ENCODE results near the gene HDAC9. TPM values are rescaled to one million over a fixed set of nuclear protein-coding genes. Genes with fewer than 3 reads are reported as not detected.

The HDAC9 gene
- total and polyA plus RNA-seq, 2 of the 13 experiments (the other 11 are each of a cell fraction or from before 2014, with no cell fraction given): 0.05 to 0.07 TPM

DNA sequence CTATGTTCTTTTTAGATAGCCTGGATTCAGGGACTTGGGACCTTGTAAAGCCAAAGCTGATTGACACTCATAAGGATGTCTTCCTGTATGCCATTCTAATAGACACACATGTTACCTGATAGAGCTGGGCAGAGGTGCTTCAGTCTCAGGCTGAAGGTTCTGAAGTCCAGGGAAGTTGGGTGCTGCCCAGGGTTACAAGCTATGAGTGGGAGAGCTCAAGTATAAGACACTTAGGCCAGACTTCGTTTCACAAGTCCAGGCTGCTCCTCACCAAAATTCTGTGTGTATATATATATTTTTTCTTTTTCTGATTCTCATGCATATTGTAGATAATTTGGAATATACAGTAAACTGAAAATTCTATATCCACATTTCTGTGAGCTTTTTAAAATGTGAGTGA, 144.2 kb downstream of the HDAC9 start:
- intact Hi-C loops (cut with micrococcal nuclease; ENCODE audit: unreplicated experiment): no loop called here
- no peaks in the 10 kb centered on the region for H3K27me3 ChIP-seq (ENCODE audit: control insufficient read depth in 1 of 2, insufficient read depth in 2 of 2, low read length in 2 of 2)
- no peak for TF ChIP-seq ZBTB7A (CRISPR knock-in tag; IDR thresholded peaks at IDR 0.05)
- TF ChIP-seq PLRG1 (conservative IDR thresholded peaks at IDR 0.05): no peak
- no peak for TF ChIP-seq IRX3 (CRISPR knock-in tag; IDR thresholded peaks at IDR 0.05; ENCODE audit: borderline replicate concordance, low read depth)
- no peak for TF ChIP-seq U2AF1 (optimal IDR thresholded peaks at IDR 0.05; ENCODE audit: low read depth, low read length)
- TF ChIP-seq MEIS1 (CRISPR knock-in tag; IDR thresholded peaks at IDR 0.05; ENCODE audit: borderline replicate concordance): no peak
- no peak for TF ChIP-seq THAP11 (CRISPR knock-in tag; IDR thresholded peaks at IDR 0.05)
- no peak for TF ChIP-seq PHF8 (CRISPR knock-in tag; IDR thresholded peaks at IDR 0.05)
- no peak for TF ChIP-seq ETV5 (CRISPR knock-in tag; IDR thresholded peaks at IDR 0.05; ENCODE audit: borderline replicate concordance)
- no peak for TF ChIP-seq SRSF9 (IDR thresholded peaks at IDR 0.05; ENCODE audit: borderline replicate concordance, insufficient read depth, low read depth, low read length, poor library complexity, severe bottlenecking)
- no peak for TF ChIP-seq MLLT10 (CRISPR knock-in tag; IDR thresholded peaks at IDR 0.05)
- TF ChIP-seq, protein P1, sequence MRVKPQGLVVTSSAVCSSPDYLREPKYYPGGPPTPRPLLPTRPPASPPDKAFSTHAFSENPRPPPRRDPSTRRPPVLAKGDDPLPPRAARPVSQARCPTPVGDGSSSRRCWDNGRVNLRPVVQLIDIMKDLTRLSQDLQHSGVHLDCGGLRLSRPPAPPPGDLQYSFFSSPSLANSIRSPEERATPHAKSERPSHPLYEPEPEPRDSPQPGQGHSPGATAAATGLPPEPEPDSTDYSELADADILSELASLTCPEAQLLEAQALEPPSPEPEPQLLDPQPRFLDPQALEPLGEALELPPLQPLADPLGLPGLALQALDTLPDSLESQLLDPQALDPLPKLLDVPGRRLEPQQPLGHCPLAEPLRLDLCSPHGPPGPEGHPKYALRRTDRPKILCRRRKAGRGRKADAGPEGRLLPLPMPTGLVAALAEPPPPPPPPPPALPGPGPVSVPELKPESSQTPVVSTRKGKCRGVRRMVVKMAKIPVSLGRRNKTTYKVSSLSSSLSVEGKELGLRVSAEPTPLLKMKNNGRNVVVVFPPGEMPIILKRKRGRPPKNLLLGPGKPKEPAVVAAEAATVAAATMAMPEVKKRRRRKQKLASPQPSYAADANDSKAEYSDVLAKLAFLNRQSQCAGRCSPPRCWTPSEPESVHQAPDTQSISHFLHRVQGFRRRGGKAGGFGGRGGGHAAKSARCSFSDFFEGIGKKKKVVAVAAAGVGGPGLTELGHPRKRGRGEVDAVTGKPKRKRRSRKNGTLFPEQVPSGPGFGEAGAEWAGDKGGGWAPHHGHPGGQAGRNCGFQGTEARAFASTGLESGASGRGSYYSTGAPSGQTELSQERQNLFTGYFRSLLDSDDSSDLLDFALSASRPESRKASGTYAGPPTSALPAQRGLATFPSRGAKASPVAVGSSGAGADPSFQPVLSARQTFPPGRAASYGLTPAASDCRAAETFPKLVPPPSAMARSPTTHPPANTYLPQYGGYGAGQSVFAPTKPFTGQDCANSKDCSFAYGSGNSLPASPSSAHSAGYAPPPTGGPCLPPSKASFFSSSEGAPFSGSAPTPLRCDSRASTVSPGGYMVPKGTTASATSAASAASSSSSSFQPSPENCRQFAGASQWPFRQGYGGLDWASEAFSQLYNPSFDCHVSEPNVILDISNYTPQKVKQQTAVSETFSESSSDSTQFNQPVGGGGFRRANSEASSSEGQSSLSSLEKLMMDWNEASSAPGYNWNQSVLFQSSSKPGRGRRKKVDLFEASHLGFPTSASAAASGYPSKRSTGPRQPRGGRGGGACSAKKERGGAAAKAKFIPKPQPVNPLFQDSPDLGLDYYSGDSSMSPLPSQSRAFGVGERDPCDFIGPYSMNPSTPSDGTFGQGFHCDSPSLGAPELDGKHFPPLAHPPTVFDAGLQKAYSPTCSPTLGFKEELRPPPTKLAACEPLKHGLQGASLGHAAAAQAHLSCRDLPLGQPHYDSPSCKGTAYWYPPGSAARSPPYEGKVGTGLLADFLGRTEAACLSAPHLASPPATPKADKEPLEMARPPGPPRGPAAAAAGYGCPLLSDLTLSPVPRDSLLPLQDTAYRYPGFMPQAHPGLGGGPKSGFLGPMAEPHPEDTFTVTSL (CRISPR knock-in tag; IDR thresholded peaks at IDR 0.05; ENCODE audit: borderline replicate concordance): no peak
- TF ChIP-seq, protein P2, sequence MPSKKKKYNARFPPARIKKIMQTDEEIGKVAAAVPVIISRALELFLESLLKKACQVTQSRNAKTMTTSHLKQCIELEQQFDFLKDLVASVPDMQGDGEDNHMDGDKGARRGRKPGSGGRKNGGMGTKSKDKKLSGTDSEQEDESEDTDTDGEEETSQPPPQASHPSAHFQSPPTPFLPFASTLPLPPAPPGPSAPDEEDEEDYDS (CRISPR knock-in tag; IDR thresholded peaks at IDR 0.05): no peak
- TF ChIP-seq ZNF383 (CRISPR knock-in tag; IDR thresholded peaks at IDR 0.05; ENCODE audit: borderline replicate concordance): no peak
- DNase-seq (ENCODE audit: low spot score): no peak
- no peaks in the 10 kb centered on the region for H4K20me1 ChIP-seq (ENCODE audit: insufficient read depth, low read length)
- no peak for ATAC-seq
- H3K27ac ChIP-seq (ENCODE audit: extremely low read length, insufficient read depth, low read length): no peak overlapping the region
- FAIRE-seq: no peak
- H2AFZ ChIP-seq (ENCODE audit: low read length): no peak overlapping the region
- no peak overlapping the region for H3K4me2 ChIP-seq (ENCODE audit: low read depth, low read length)
- no TSS peak for BruUV-seq (replicated peaks)
- no peaks in the 10 kb centered on the region for H3K36me3 ChIP-seq (replicated peaks in 1 of 2; ENCODE audit: control insufficient read depth in 1 of 2, insufficient read depth in 2 of 2, low read length in 2 of 2)
- no peak overlapping the region for H3K4me3 ChIP-seq (replicated peaks in 1 of 3; ENCODE audit: insufficient read depth in 1 of 3, low read depth in 2 of 3, low read length in 3 of 3)
- POLR2A ChIA-PET: no interaction called here
- in situ Hi-C loops (cut with HindIII; ENCODE audit: extremely low pct_ligation_motif_present, low pct_unique_long_range_greater_than_20kb): no loop called here
- H3K9me3 ChIP-seq (ENCODE audit: low read length): no peaks in the 10 kb centered on the region
- WGBS (ENCODE audit: low lambda C conversion rate): 0% methylated on average over 1 of the region's 1 CpG
- CTCF ChIA-PET (ENCODE audit: low intra/inter-chr PET ratio, low total read pairs): no interaction called here
- H3K79me2 ChIP-seq (ENCODE audit: insufficient read depth, low read length): no peaks in the 10 kb centered on the region
- H3K9ac ChIP-seq (ENCODE audit: insufficient read depth, low read depth, low read length): no peak overlapping the region
- no peaks in the 10 kb centered on the region for H3K4me1 ChIP-seq (ENCODE audit: insufficient read depth, low read length)
